ENCODE results near the gene GATAD2B. TPM values are rescaled to one million over a fixed set of nuclear protein-coding genes. Genes with fewer than 3 reads are reported as not detected.
A peak's percentile ranks its signal among the peaks of the same experiment; 100 is the strongest.

Gene GATAD2B
- total RNA-seq, 1 donor from 2014 or later: 48.4 TPM

- H3K79me2 ChIP-seq (ENCODE audit: insufficient read depth, low read length): no peaks in the 10 kb centered on the region
- H3K4me3 ChIP-seq (ENCODE audit: insufficient read depth, low read depth, low read length): no peak overlapping the region
- Mint-ChIP-seq H3K27me3 (ENCODE audit: low read depth, unreplicated experiment) (no peaks in the 10 kb centered on the region), H3K36me3 (ENCODE audit: low read depth, unreplicated experiment) (peaks cover 17% of the 10 kb centered on the region), H3K9me3 (ENCODE audit: unreplicated experiment) (no peaks in the 10 kb centered on the region), H3K4me1 (ENCODE audit: low read depth, unreplicated experiment) (peaks cover 7% of the 10 kb centered on the region), H3K4me3 (ENCODE audit: unreplicated experiment) (no peak overlapping the region), H3K27ac (ENCODE audit: unreplicated experiment) (peak overlapping the region; percentile 21)
- TF ChIP-seq CTCF (IDR thresholded peaks at IDR 0.05; ENCODE audit: insufficient read depth, low read depth, low read length): no peak
- no peak for TF ChIP-seq EZH2 (IDR thresholded peaks at IDR 0.05; ENCODE audit: insufficient read depth, low read length)
- peaks cover 29% of the 10 kb centered on the region for H3K36me3 ChIP-seq (ENCODE audit: insufficient read depth, low read length)
- H3K27ac ChIP-seq (ENCODE audit: low read depth, low read length): no peak overlapping the region
- no peak overlapping the region for H2AFZ ChIP-seq (ENCODE audit: low read depth, low read length)
- H3K27me3 ChIP-seq (ENCODE audit: insufficient read depth, low read length): no peaks in the 10 kb centered on the region
- no peak overlapping the region for H3K9ac ChIP-seq (ENCODE audit: low read length)
- DNase-seq (ENCODE audit: low read depth) (no peak), FAIRE-seq (no peak)
- H3K4me1 ChIP-seq (ENCODE audit: insufficient read depth, low read length): peaks cover 8% of the 10 kb centered on the region
- H3K4me2 ChIP-seq (ENCODE audit: low read length): no peak overlapping the region
- H4K20me1 ChIP-seq (ENCODE audit: insufficient read depth, low read length): peaks cover 11% of the 10 kb centered on the region
- H3K9me3 ChIP-seq (ENCODE audit: insufficient read depth, low read depth, low read length): no peaks in the 10 kb centered on the region
Observed at GRCh38 chr1:153805886-153806719, 116.7 kb downstream of the GATAD2B start.

- no peaks in the 10 kb centered on the region for H3K9me3 ChIP-seq (ENCODE audit: insufficient read depth, low read depth, low read length)
- DNase-seq (ENCODE audit: low read depth): peak; percentile 56
- no peaks in the 10 kb centered on the region for H3K27me3 Mint-ChIP-seq (ENCODE audit: low read depth, unreplicated experiment)
Observed at GRCh38 chr1:153805042-153805745, 117.6 kb downstream of the GATAD2B start.

More at GRCh38 chr1:153805042-153805745, 117.6 kb downstream of the GATAD2B start:
- H3K27ac Mint-ChIP-seq (ENCODE audit: unreplicated experiment): peak overlapping the region; percentile 21
- H2AFZ ChIP-seq (ENCODE audit: low read depth, low read length): no peak overlapping the region
- H4K20me1 ChIP-seq (ENCODE audit: insufficient read depth, low read length): peaks cover 11% of the 10 kb centered on the region
- H3K9ac ChIP-seq (ENCODE audit: low read length): no peak overlapping the region
- H3K27me3 ChIP-seq (ENCODE audit: insufficient read depth, low read length): no peaks in the 10 kb centered on the region
- TF ChIP-seq CTCF (IDR thresholded peaks at IDR 0.05; ENCODE audit: insufficient read depth, low read depth, low read length): no peak
- no peak for TF ChIP-seq EZH2 (IDR thresholded peaks at IDR 0.05; ENCODE audit: insufficient read depth, low read length)
- no peak overlapping the region for H3K4me2 ChIP-seq (ENCODE audit: low read length)
- H3K36me3 Mint-ChIP-seq (ENCODE audit: low read depth, unreplicated experiment): peaks cover 16% of the 10 kb centered on the region
- H3K4me1 Mint-ChIP-seq (ENCODE audit: low read depth, unreplicated experiment): peaks cover 7% of the 10 kb centered on the region
- H3K4me3 Mint-ChIP-seq (ENCODE audit: unreplicated experiment): no peak overlapping the region
- peaks cover 27% of the 10 kb centered on the region for H3K36me3 ChIP-seq (ENCODE audit: insufficient read depth, low read length)
- no peak overlapping the region for H3K4me3 ChIP-seq (ENCODE audit: insufficient read depth, low read depth, low read length)
- FAIRE-seq: no peak
- no peaks in the 10 kb centered on the region for H3K9me3 Mint-ChIP-seq (ENCODE audit: unreplicated experiment)
- peaks cover 8% of the 10 kb centered on the region for H3K4me1 ChIP-seq (ENCODE audit: insufficient read depth, low read length)
- H3K27ac ChIP-seq (ENCODE audit: low read depth, low read length): no peak overlapping the region
- no peaks in the 10 kb centered on the region for H3K79me2 ChIP-seq (ENCODE audit: insufficient read depth, low read length)

All from astrocyte (in vitro differentiated cells and primary cell).